Liver (tissue), 9 donors: ENCODE measurements around the gene DNAJC7. TPM values are rescaled to one million over a fixed set of nuclear protein-coding genes. Genes with fewer than 3 reads are reported as not detected.

ENCODE experiments used
- DNase-seq: peaks from one replicate; pipeline ENCODE4 v3.0.0-alpha.2; 2017; ENCODE audit warnings: low spot score
- H3K27ac ChIP-seq, 2 donors: one replicate each; pipeline ENCODE4 v1.7.0; 2013; ENCODE audit warnings: inconsistent platforms in 2 of 2, low read length in 2 of 2, control low read depth in 1 of 2, low read depth in 1 of 2, mild to moderate bottlenecking in 1 of 2
- H3K27me3 ChIP-seq, 4 donors: one replicate each; pipeline versions ENCODE4 v1.6.1 to v1.7.0; 2013; ENCODE audit warnings: low read length in 3 of 4, inconsistent platforms in 1 of 4, mild to moderate bottlenecking in 1 of 4, moderate library complexity in 1 of 4; ENCODE audit not compliant: control insufficient read depth in 4 of 4, insufficient read depth in 4 of 4
- H3K36me3 ChIP-seq, 4 donors: one replicate each; pipeline versions ENCODE4 v1.6.1 to v1.7.0; 2013; ENCODE audit warnings: low read length in 3 of 4, mild to moderate bottlenecking in 3 of 4, low read depth in 1 of 4, moderate library complexity in 1 of 4; ENCODE audit not compliant: control insufficient read depth in 4 of 4, insufficient read depth in 3 of 4
- H3K4me1 ChIP-seq, 4 donors: one replicate each; pipeline versions ENCODE4 v1.6.1 to v1.7.0; 2013; ENCODE audit warnings: low read length in 3 of 4, mild to moderate bottlenecking in 3 of 4, moderate library complexity in 1 of 4; ENCODE audit not compliant: control insufficient read depth in 4 of 4, insufficient read depth in 4 of 4
- H3K4me3 ChIP-seq, 3 donors: one replicate each; pipeline versions ENCODE4 v1.6.1 to v1.7.0; 2013; ENCODE audit warnings: low read length in 3 of 3, control low read depth in 1 of 3, low read depth in 1 of 3, mild to moderate bottlenecking in 1 of 3
- H3K9ac ChIP-seq, 2 donors: one replicate each; pipeline ENCODE4 v1.7.0; 2013; ENCODE audit warnings: low read length in 2 of 2, mild to moderate bottlenecking in 2 of 2, moderate library complexity in 2 of 2, control low read depth in 1 of 2, low read depth in 1 of 2
- H3K9me3 ChIP-seq, 4 donors: one replicate each; pipeline versions ENCODE4 v1.6.1 to v1.7.0; 2013; ENCODE audit warnings: low read length in 3 of 4; ENCODE audit not compliant: control insufficient read depth in 4 of 4
- ATF3 ChIP-seq: IDR thresholded peaks from 2 replicates; pipeline ENCODE4 v1.6.1; 2016; ENCODE audit warnings: antibody characterized with exemption
- CTCF ChIP-seq: fragments of 150-350 bp; IDR thresholded peaks from 2 replicates; pipeline ENCODE4 v1.5.1; 2017; ENCODE audit warnings: improper control_type of control experiment, low read depth, low read length; ENCODE audit not compliant: missing input control
- EGR1 ChIP-seq, 2 donors: IDR thresholded peaks; 2 replicates each; pipeline ENCODE4 v1.6.1; 2016 to 2018; ENCODE audit warnings: antibody characterized with exemption in 2 of 2, low read depth in 2 of 2
- FOXA2 ChIP-seq: IDR thresholded peaks from 2 replicates; pipeline ENCODE4 v1.6.1; 2016; ENCODE audit warnings: antibody characterized with exemption
- GABPA ChIP-seq, 2 donors: IDR thresholded peaks in 1 of 2; conservative IDR thresholded peaks in 1 of 2; 2 replicates each; pipeline ENCODE4 v1.6.1; 2016; ENCODE audit warnings: antibody characterized with exemption in 2 of 2, mild to moderate bottlenecking in 1 of 2, moderate library complexity in 1 of 2
- HNF4A ChIP-seq, 2 donors: conservative IDR thresholded peaks; 2 replicates each; pipeline ENCODE4 v1.6.1; 2016; ENCODE audit warnings: antibody characterized with exemption in 2 of 2, mild to moderate bottlenecking in 2 of 2
- HNF4G ChIP-seq: IDR thresholded peaks from 2 replicates; pipeline ENCODE4 v1.6.1; 2016; ENCODE audit warnings: antibody characterized with exemption
- JUND ChIP-seq, 2 donors: IDR thresholded peaks; 2 replicates each; pipeline ENCODE4 v1.6.1; 2016; ENCODE audit warnings: antibody characterized with exemption in 2 of 2
- MAX ChIP-seq: IDR thresholded peaks from 2 replicates; pipeline ENCODE4 v1.6.1; 2016; ENCODE audit warnings: antibody characterized with exemption
- NR2F2 ChIP-seq: IDR thresholded peaks from 2 replicates; pipeline ENCODE4 v1.6.1; 2016; ENCODE audit warnings: antibody characterized with exemption
- RAD21 ChIP-seq, 2 donors: IDR thresholded peaks; 2 replicates each; pipeline ENCODE4 v1.6.1; 2016; ENCODE audit warnings: antibody characterized with exemption in 2 of 2, mild to moderate bottlenecking in 2 of 2
- RXRA ChIP-seq, 2 donors: IDR thresholded peaks; 2 replicates each; pipeline ENCODE4 v1.6.1; 2017 to 2018; ENCODE audit warnings: antibody characterized with exemption in 2 of 2, mild to moderate bottlenecking in 1 of 2
- SP1 ChIP-seq: IDR thresholded peaks from 2 replicates; pipeline ENCODE4 v1.6.1; 2018; ENCODE audit warnings: antibody characterized with exemption, mild to moderate bottlenecking
- TAF1 ChIP-seq: conservative IDR thresholded peaks from 2 replicates; pipeline ENCODE4 v1.6.1; 2016; ENCODE audit warnings: antibody characterized with exemption, mild to moderate bottlenecking
- ZBTB33 ChIP-seq: IDR thresholded peaks from 2 replicates; pipeline ENCODE4 v1.6.1; 2016; ENCODE audit warnings: antibody characterized with exemption
- WGBS: extraction: QIAGEN DNeasy Blood & Tissue Kit; methylation state at CpG from one replicate; pipeline ENCODE4 v1.1.7; 2013; 5-methylcytosine and 5-hydroxymethylcytosine counted together
- polyA plus RNA-seq, 2 donors: library from polyadenylated mRNA; stranded (reverse) in 1 of 2; unstranded in 1 of 2; fragments of 200-250 nt in 1 of 2; fragments of >200 nt in 1 of 2; fragmentation: Nextera tagmentation in 1 of 2; extraction: Ambion mirVana in 1 of 2; gene quantifications; one replicate each; pipeline versions ENCODE4 v1.2.1 to v1.2.3, GENCODE V29; 2013 to 2015
- total RNA-seq, 2 donors: library from RNA; depleted of rRNA; stranded (reverse); fragments of >200 nt; gene quantifications; one replicate each; pipeline ENCODE4 v1.2.3, GENCODE V29; 2014
- donor health status: healthy.
- donor health status: healthy.
- donor health status: healthy.
- donor health status: healthy.
- donor health status: healthy.

The DNAJC7 gene
- total and polyA plus RNA-seq, 4 donors = 28.7 to 33.9 (median 30.6) TPM

GRCh38 chr17:41944943-41945342 is 72.3 kb downstream of the DNAJC7 start:
- no peak for DNase-seq
- TF ChIP-seq HNF4A (conservative IDR thresholded peaks at IDR 0.05) = peak in 1 of 2 donors; percentile 10
- TF ChIP-seq RXRA (IDR thresholded peaks at IDR 0.05) = peak in 1 of 2 donors; percentile 31
- TF ChIP-seq ZBTB33 = no peak
- no peak for TF ChIP-seq JUND (IDR thresholded peaks at IDR 0.05)
- no peak for TF ChIP-seq SP1
- H3K4me3 ChIP-seq = no peak overlapping the region
- H3K27me3 ChIP-seq = no peaks in the 10 kb centered on the region
- H3K27ac ChIP-seq = no peak overlapping the region
- no peak overlapping the region for H3K9ac ChIP-seq
- no peaks in the 10 kb centered on the region for H3K9me3 ChIP-seq
- no peaks in the 10 kb centered on the region for H3K36me3 ChIP-seq
- peaks cover 0 to 13% (median 4%) of the 10 kb centered on the region in 4 donors for H3K4me1 ChIP-seq
- 49% methylated on average over 3 of the region's 3 CpGs for WGBS

- H3K9ac ChIP-seq = no peak overlapping the region
- H3K27me3 ChIP-seq = no peaks in the 10 kb centered on the region
- H3K4me3 ChIP-seq = no peak overlapping the region
- TF ChIP-seq HNF4G (no peak), CTCF (no peak), FOXA2 (no peak), RAD21 (IDR thresholded peaks at IDR 0.05) (no peak)
- H3K36me3 ChIP-seq = no peaks in the 10 kb centered on the region
- no peaks in the 10 kb centered on the region for H3K9me3 ChIP-seq
- H3K27ac ChIP-seq = no peak overlapping the region
- no peak for DNase-seq
- WGBS = 96% methylated on average over 3 of the region's 3 CpGs
- H3K4me1 ChIP-seq = peaks cover 0 to 19% (median 8%) of the 10 kb centered on the region in 4 donors
Measured at GRCh38 chr17:41943492-41943891, 73.7 kb downstream of the DNAJC7 start.

GRCh38 chr17:41942626-41943373 is 74.4 kb downstream of the DNAJC7 start:
- 96% methylated on average over 8 of the region's 8 CpGs for WGBS
- no peaks in the 10 kb centered on the region for H3K27me3 ChIP-seq
- H3K9ac ChIP-seq = no peak overlapping the region
- TF ChIP-seq SP1 = no peak
- H3K9me3 ChIP-seq = no peaks in the 10 kb centered on the region
- no peak overlapping the region for H3K4me3 ChIP-seq
- H3K27ac ChIP-seq = peak overlapping the region in 1 of 2 donors; percentile 7
- no peak for DNase-seq
- H3K36me3 ChIP-seq = no peaks in the 10 kb centered on the region
- peaks cover 0 to 25% (median 15%) of the 10 kb centered on the region in 4 donors for H3K4me1 ChIP-seq

GRCh38 chr17:41941168-41941567 is 76.1 kb downstream of the DNAJC7 start:
- DNase-seq = no peak
- 94% methylated on average over 5 of the region's 5 CpGs for WGBS
- no peak for TF ChIP-seq RXRA (IDR thresholded peaks at IDR 0.05)
- TF ChIP-seq NR2F2 = no peak
- TF ChIP-seq ATF3 = no peak
- no peak for TF ChIP-seq TAF1
- no peak for TF ChIP-seq EGR1 (IDR thresholded peaks at IDR 0.05; ENCODE audit: low read depth in 2 of 2)
- TF ChIP-seq MAX = no peak
- no peak for TF ChIP-seq GABPA (IDR thresholded peaks at IDR 0.05 in 1 of 2, conservative IDR thresholded peaks at IDR 0.05 in 1 of 2)
- TF ChIP-seq HNF4A (conservative IDR thresholded peaks at IDR 0.05) = no peak
- no peak for TF ChIP-seq ZBTB33
- TF ChIP-seq SP1 = no peak

More at GRCh38 chr17:41941168-41941567, 76.1 kb downstream of the DNAJC7 start:
- H3K9ac ChIP-seq = no peak overlapping the region
- H3K27me3 ChIP-seq = no peaks in the 10 kb centered on the region
- H3K4me3 ChIP-seq = no peak overlapping the region
- no peak overlapping the region for H3K27ac ChIP-seq
- H3K4me1 ChIP-seq = peaks cover 2 to 31% (median 19%) of the 10 kb centered on the region in 4 donors
- H3K9me3 ChIP-seq = no peaks in the 10 kb centered on the region
- no peaks in the 10 kb centered on the region for H3K36me3 ChIP-seq
